Panc1 (cell line): ENCODE data around the gene MAP3K2.

Experiments
- CTCF ChIP-seq: fragments of 450-650 bp; IDR thresholded peaks from 2 replicates; pipeline ENCODE4 v1.5.1; 2017; ENCODE audit warnings: mild to moderate bottlenecking
- POLR2AphosphoS5 ChIP-seq: IDR thresholded peaks from 2 replicates; pipeline ENCODE4 v1.6.1; 2012; ENCODE audit warnings: mild to moderate bottlenecking, low read depth, low read length, moderate library complexity
- TF ChIP-seq, protein P1 (sequence below), 2 experiments: IDR thresholded peaks; 2 replicates each; pipeline ENCODE4 v1.6.1; 2011 to 2012; ENCODE audit warnings: low read depth in 2 of 2, control low read depth in 1 of 2, low read length in 1 of 2, mild to moderate bottlenecking in 1 of 2, moderate library complexity in 1 of 2; ENCODE audit not compliant: insufficient read depth in 1 of 2

DNA sequence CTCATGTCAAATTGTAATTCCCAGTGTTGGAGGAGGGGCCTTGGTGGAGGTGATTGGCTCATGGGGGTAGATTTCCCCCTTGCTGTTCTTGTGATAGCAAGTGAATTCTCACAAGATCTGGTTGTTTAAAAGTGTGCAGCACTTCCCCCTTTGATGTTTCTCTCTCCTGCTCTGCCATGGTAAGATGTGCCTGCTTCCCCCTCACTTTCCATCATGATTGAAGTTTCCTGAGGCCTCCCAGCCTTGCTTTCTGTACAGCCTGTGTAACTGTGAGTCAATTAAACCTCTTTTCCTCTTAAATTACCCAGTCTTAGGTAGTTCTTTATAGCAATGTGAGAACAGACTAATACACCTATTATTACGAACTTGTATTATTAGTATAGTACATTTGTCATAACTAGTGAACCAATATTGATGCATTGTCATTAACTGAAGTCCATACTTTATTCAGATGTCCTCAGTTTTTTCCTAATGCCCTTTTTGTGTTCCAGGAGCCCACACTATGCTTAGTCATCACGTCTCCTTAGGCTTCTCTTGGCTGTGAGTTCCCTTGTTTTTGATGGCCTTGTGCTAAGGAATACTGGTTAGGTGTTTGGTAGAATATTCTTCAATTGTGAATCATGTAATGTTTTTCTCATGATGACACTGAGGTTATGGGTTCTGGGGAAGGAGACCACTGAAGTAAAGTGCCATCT lies 4.5 kb upstream of the MAP3K2 start:
- no peak for TF ChIP-seq CTCF
- TF ChIP-seq, protein P1, sequence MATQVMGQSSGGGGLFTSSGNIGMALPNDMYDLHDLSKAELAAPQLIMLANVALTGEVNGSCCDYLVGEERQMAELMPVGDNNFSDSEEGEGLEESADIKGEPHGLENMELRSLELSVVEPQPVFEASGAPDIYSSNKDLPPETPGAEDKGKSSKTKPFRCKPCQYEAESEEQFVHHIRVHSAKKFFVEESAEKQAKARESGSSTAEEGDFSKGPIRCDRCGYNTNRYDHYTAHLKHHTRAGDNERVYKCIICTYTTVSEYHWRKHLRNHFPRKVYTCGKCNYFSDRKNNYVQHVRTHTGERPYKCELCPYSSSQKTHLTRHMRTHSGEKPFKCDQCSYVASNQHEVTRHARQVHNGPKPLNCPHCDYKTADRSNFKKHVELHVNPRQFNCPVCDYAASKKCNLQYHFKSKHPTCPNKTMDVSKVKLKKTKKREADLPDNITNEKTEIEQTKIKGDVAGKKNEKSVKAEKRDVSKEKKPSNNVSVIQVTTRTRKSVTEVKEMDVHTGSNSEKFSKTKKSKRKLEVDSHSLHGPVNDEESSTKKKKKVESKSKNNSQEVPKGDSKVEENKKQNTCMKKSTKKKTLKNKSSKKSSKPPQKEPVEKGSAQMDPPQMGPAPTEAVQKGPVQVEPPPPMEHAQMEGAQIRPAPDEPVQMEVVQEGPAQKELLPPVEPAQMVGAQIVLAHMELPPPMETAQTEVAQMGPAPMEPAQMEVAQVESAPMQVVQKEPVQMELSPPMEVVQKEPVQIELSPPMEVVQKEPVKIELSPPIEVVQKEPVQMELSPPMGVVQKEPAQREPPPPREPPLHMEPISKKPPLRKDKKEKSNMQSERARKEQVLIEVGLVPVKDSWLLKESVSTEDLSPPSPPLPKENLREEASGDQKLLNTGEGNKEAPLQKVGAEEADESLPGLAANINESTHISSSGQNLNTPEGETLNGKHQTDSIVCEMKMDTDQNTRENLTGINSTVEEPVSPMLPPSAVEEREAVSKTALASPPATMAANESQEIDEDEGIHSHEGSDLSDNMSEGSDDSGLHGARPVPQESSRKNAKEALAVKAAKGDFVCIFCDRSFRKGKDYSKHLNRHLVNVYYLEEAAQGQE (IDR thresholded peaks at IDR 0.05; ENCODE audit: insufficient read depth in 1 of 2, low read depth in 2 of 2, low read length in 1 of 2), result no peak
- no peak for TF ChIP-seq POLR2AphosphoS5
